GM19324 (cell line): ENCODE measurements around the gene EIF4G1.

ENCODE experiments used
- ATAC-seq: cut with Tn5 transposase; IDR thresholded peaks from one replicate; pipeline ENCODE4 v1.9.1; 2021; ENCODE audit warnings: mild to moderate bottlenecking, moderate library complexity; ENCODE audit not compliant: unreplicated experiment, low FRiP score

The EIF4G1 gene

GRCh38 chr3:184300378-184300720, 14.1 kb upstream of the EIF4G1 start:
- no peak for ATAC-seq

GRCh38 chr3:184305577-184305976, 8.8 kb upstream of the EIF4G1 start:
- ATAC-seq, result no peak

GRCh38 chr3:184306341-184306972, 7.9 kb upstream of the EIF4G1 start:
- ATAC-seq, result no peak

GRCh38 chr3:184307915-184308314, 6.5 kb upstream of the EIF4G1 start:
- ATAC-seq, result no peak

- no peak for ATAC-seq
These were observed 5.7 kb upstream of the EIF4G1 start for GRCh38 chr3:184308744-184309143.

- no peak for ATAC-seq
These were observed 2.8 kb upstream of the EIF4G1 start for GRCh38 chr3:184311633-184312032.

GRCh38 chr3:184314700-184315542, 515 bp downstream of the EIF4G1 start:
- peak; percentile 53 for ATAC-seq

GRCh38 chr3:184315543-184315867, 1.1 kb downstream of the EIF4G1 start:
- no peak for ATAC-seq

- no peak for ATAC-seq
These were observed 1.7 kb downstream of the EIF4G1 start for GRCh38 chr3:184315871-184316661.

GRCh38 chr3:184316792-184317191, 2.4 kb downstream of the EIF4G1 start:
- no peak for ATAC-seq

GRCh38 chr3:184317201-184317600, 2.8 kb downstream of the EIF4G1 start:
- no peak for ATAC-seq

- ATAC-seq, result no peak
These were observed 5.7 kb downstream of the EIF4G1 start for GRCh38 chr3:184320104-184320445.

GRCh38 chr3:184321666-184322065, 7.3 kb downstream of the EIF4G1 start:
- ATAC-seq, result no peak

GRCh38 chr3:184322731-184323487, 8.5 kb downstream of the EIF4G1 start:
- no peak for ATAC-seq

GRCh38 chr3:184323696-184324095, 9.3 kb downstream of the EIF4G1 start:
- no peak for ATAC-seq

- no peak for ATAC-seq
These were observed 10.9 kb downstream of the EIF4G1 start for GRCh38 chr3:184325269-184325668.

- no peak for ATAC-seq
These were observed 11.4 kb downstream of the EIF4G1 start for GRCh38 chr3:184325715-184326369.

GRCh38 chr3:184327171-184327570, 12.8 kb downstream of the EIF4G1 start:
- no peak for ATAC-seq

- ATAC-seq, result no peak
These were observed 14.1 kb downstream of the EIF4G1 start for GRCh38 chr3:184328516-184328915.

GRCh38 chr3:184332370-184333090, 18.1 kb downstream of the EIF4G1 start:
- no peak for ATAC-seq
